Activated T-helper 1 cell treated with anti-CD3 and anti-CD28 coated beads, Interleukin-12 subunit alpha, Interleukin-12 subunit beta, Interleukin-2, Interleukin-4 antibody, amounts not matched to agents 30 ng/mL and 10 ng/mL and 1 ng/mL, durations not matched to agents 14 hours and 24 hours and 36 hours (primary cell): ENCODE results near the gene NEURL2. TPM values are rescaled to one million over a fixed set of nuclear protein-coding genes. Genes with fewer than 3 reads are reported as not detected.

Source experiments
- DNase-seq: peaks from one replicate; pipeline ENCODE4 v3.0.0; 2021; ENCODE audit warnings: low spot score
- H3K27ac Mint-ChIP-seq: one replicate; pipeline ENCODE4 v1.8.0; 2021; ENCODE audit warnings: mild to moderate bottlenecking, mixed read lengths
- H3K27me3 Mint-ChIP-seq: one replicate; pipeline ENCODE4 v1.8.0; 2022; ENCODE audit warnings: mild to moderate bottlenecking, moderate library complexity, mixed read lengths; ENCODE audit not compliant: insufficient read depth
- H3K36me3 Mint-ChIP-seq: one replicate; pipeline ENCODE4 v1.8.0; 2021; ENCODE audit warnings: low read depth, mixed read lengths
- H3K4me1 Mint-ChIP-seq: one replicate; pipeline ENCODE4 v1.8.0; 2021; ENCODE audit warnings: low read depth, mixed read lengths
- H3K4me3 Mint-ChIP-seq: one replicate; pipeline ENCODE4 v1.8.0; 2021; ENCODE audit warnings: mild to moderate bottlenecking, moderate library complexity, mixed read lengths
- H3K9me3 Mint-ChIP-seq: one replicate; pipeline ENCODE4 v1.8.0; 2021; ENCODE audit warnings: mixed read lengths
- intact Hi-C: fragments of 100-400 bp; cut with micrococcal nuclease; formaldehyde crosslinking; loops from one replicate; pipeline ENCODE4 v1.15.1; 2024
- total RNA-seq: library from RNA; stranded (reverse); gene quantifications from 2 replicates; pipeline ENCODE4 v1.2.3, GENCODE V29; 2022

The NEURL2 gene
- total RNA-seq, 1 donor from 2014 or later: 1.9 TPM

GRCh38 chr20:45867136-45867818 lies 23.7 kb downstream of the NEURL2 start:
- Mint-ChIP-seq H3K9me3 (no peaks in the 10 kb centered on the region), H3K27ac (no peak overlapping the region), H3K27me3 (no peaks in the 10 kb centered on the region), H3K4me1 (no peaks in the 10 kb centered on the region), H3K4me3 (no peak overlapping the region), H3K36me3 (peaks cover 3% of the 10 kb centered on the region)
- intact Hi-C loops: no loop called here
- DNase-seq: no peak

GRCh38 chr20:45866454-45866853 lies 24.6 kb downstream of the NEURL2 start:
- Mint-ChIP-seq H3K27me3 (no peaks in the 10 kb centered on the region), H3K4me1 (no peaks in the 10 kb centered on the region), H3K4me3 (no peak overlapping the region), H3K27ac (no peak overlapping the region), H3K9me3 (no peaks in the 10 kb centered on the region), H3K36me3 (no peaks in the 10 kb centered on the region)
- DNase-seq: no peak
- intact Hi-C loops: no loop called here

GRCh38 chr20:45863543-45864470 lies 27.2 kb downstream of the NEURL2 start:
- no peak overlapping the region for H3K4me3 Mint-ChIP-seq
- H3K27me3 Mint-ChIP-seq: no peaks in the 10 kb centered on the region
- H3K27ac Mint-ChIP-seq: no peak overlapping the region
- peaks cover 7% of the 10 kb centered on the region for H3K36me3 Mint-ChIP-seq
- intact Hi-C loops: no loop called here
- peaks cover 8% of the 10 kb centered on the region for H3K4me1 Mint-ChIP-seq
- no peaks in the 10 kb centered on the region for H3K9me3 Mint-ChIP-seq
- DNase-seq: no peak

GRCh38 chr20:45861221-45862075 lies 29.6 kb downstream of the NEURL2 start:
- Mint-ChIP-seq H3K9me3 (no peaks in the 10 kb centered on the region), H3K36me3 (peaks cover 13% of the 10 kb centered on the region), H3K4me3 (no peak overlapping the region), H3K4me1 (peaks cover 26% of the 10 kb centered on the region), H3K27ac (no peak overlapping the region), H3K27me3 (no peaks in the 10 kb centered on the region)
- no peak for DNase-seq
- intact Hi-C loops: no loop called here

GRCh38 chr20:45860560-45861220 lies 30.3 kb downstream of the NEURL2 start:
- Mint-ChIP-seq H3K27ac (no peak overlapping the region), H3K36me3 (peaks cover 13% of the 10 kb centered on the region), H3K27me3 (no peaks in the 10 kb centered on the region), H3K4me1 (peaks cover 33% of the 10 kb centered on the region), H3K4me3 (no peak overlapping the region), H3K9me3 (no peaks in the 10 kb centered on the region)
- intact Hi-C loops: no loop called here
- no peak for DNase-seq

- peaks cover 33% of the 10 kb centered on the region for H3K4me1 Mint-ChIP-seq
- H3K4me3 Mint-ChIP-seq: no peak overlapping the region
- no peak overlapping the region for H3K27ac Mint-ChIP-seq
- intact Hi-C loops: loop anchor here (5.0 kb wide), 1 partner anchor 498 kb away; the partner anchor contains the start of gene SYS1
- DNase-seq: no peak
- no peaks in the 10 kb centered on the region for H3K27me3 Mint-ChIP-seq
- no peaks in the 10 kb centered on the region for H3K9me3 Mint-ChIP-seq
- H3K36me3 Mint-ChIP-seq: peaks cover 15% of the 10 kb centered on the region
Measured at GRCh38 chr20:45859916-45860315, 31.1 kb downstream of the NEURL2 start.

GRCh38 chr20:45857882-45858216 lies 33.2 kb downstream of the NEURL2 start:
- Mint-ChIP-seq H3K36me3 (peaks cover 19% of the 10 kb centered on the region), H3K27ac (peak overlapping the region; percentile 98), H3K4me3 (peak overlapping the region; percentile 97), H3K27me3 (no peaks in the 10 kb centered on the region), H3K9me3 (no peaks in the 10 kb centered on the region), H3K4me1 (peaks cover 33% of the 10 kb centered on the region)
- no peak for DNase-seq
- intact Hi-C loops: loop anchor here (1.0 to 5.0 kb wide), 10 partner anchors 23 to 496 kb away; partner anchors contain the start of genes CTSA, DNTTIP1, NEURL2 and PIGT

- Mint-ChIP-seq H3K27me3 (no peaks in the 10 kb centered on the region), H3K4me1 (peaks cover 33% of the 10 kb centered on the region), H3K27ac (peak within 1 kb of the TSS; percentile 98), H3K36me3 (peaks cover 21% of the 10 kb centered on the region), H3K4me3 (peak within 1 kb of the TSS; percentile 97), H3K9me3 (no peaks in the 10 kb centered on the region)
- intact Hi-C loops: loop anchor here (1.0 to 5.0 kb wide), 10 partner anchors 23 to 495 kb away; partner anchors contain the start of genes CTSA, DNTTIP1, NEURL2 and PIGT
- peak; percentile 95 for DNase-seq
Measured at GRCh38 chr20:45857114-45857881, 33.7 kb downstream of the NEURL2 start, which contains the start of the genes ACOT8 and ZSWIM3. ACOT8 (minus strand) TSS chr20:45857392; CDS start chr20:45857315, 77 bp downstream. ZSWIM3 (plus strand) TSS chr20:45857614; CDS start chr20:45857826, 212 bp downstream.

- Mint-ChIP-seq H3K4me1 (peaks cover 23% of the 10 kb centered on the region), H3K36me3 (peaks cover 27% of the 10 kb centered on the region), H3K4me3 (no peak overlapping the region), H3K9me3 (no peaks in the 10 kb centered on the region), H3K27ac (no peak overlapping the region), H3K27me3 (no peaks in the 10 kb centered on the region)
- intact Hi-C loops: no loop called here
- DNase-seq: no peak
Measured at GRCh38 chr20:45853484-45853883, 37.5 kb downstream of the NEURL2 start.

- Mint-ChIP-seq H3K36me3 (peaks cover 24% of the 10 kb centered on the region), H3K4me3 (no peak overlapping the region), H3K27me3 (no peaks in the 10 kb centered on the region), H3K27ac (no peak overlapping the region), H3K4me1 (peaks cover 11% of the 10 kb centered on the region), H3K9me3 (no peaks in the 10 kb centered on the region)
- no peak for DNase-seq
- intact Hi-C loops: no loop called here
Measured at GRCh38 chr20:45852326-45852725, 38.7 kb downstream of the NEURL2 start.

GRCh38 chr20:45851501-45851900 lies 39.5 kb downstream of the NEURL2 start:
- Mint-ChIP-seq H3K27me3 (no peaks in the 10 kb centered on the region), H3K9me3 (no peaks in the 10 kb centered on the region), H3K4me3 (no peak overlapping the region), H3K36me3 (peaks cover 23% of the 10 kb centered on the region), H3K27ac (no peak overlapping the region), H3K4me1 (peaks cover 8% of the 10 kb centered on the region)
- DNase-seq: no peak
- intact Hi-C loops: no loop called here
